ENCODE results near the gene OPRM1.

OPRM1 gene

GRCh38 chr6:154086510-154086909 lies 47.5 kb downstream of the OPRM1 start:
- no peak for DNase-seq

GRCh38 chr6:154092326-154092962 lies 53.4 kb downstream of the OPRM1 start:
- no peak for DNase-seq

- DNase-seq: no peak
Observed at GRCh38 chr6:154093231-154094044, 54.4 kb downstream of the OPRM1 start.

- DNase-seq: no peak
Observed at GRCh38 chr6:154095571-154095970, 56.5 kb downstream of the OPRM1 start.

- DNase-seq: no peak
Observed at GRCh38 chr6:154096316-154096715, 57.3 kb downstream of the OPRM1 start.

- no peak for DNase-seq
Observed at GRCh38 chr6:154096834-154097233, 57.8 kb downstream of the OPRM1 start.

- DNase-seq: no peak
Observed at GRCh38 chr6:154099211-154099610, 60.2 kb downstream of the OPRM1 start.

- DNase-seq: no peak
Observed at GRCh38 chr6:154106251-154106650, 67.2 kb downstream of the OPRM1 start.

- DNase-seq: no peak
Observed at GRCh38 chr6:154111025-154111424, 72.0 kb downstream of the OPRM1 start.

- no peak for DNase-seq
Observed at GRCh38 chr6:154112181-154112809, 73.3 kb downstream of the OPRM1 start.

- no peak for DNase-seq
Observed at GRCh38 chr6:154113392-154113791, 74.4 kb downstream of the OPRM1 start.

- DNase-seq: no peak
Observed at GRCh38 chr6:154117485-154117884, 78.4 kb downstream of the OPRM1 start.

GRCh38 chr6:154122195-154122925 lies 83.3 kb downstream of the OPRM1 start:
- no peak for DNase-seq

- DNase-seq: no peak
Observed at GRCh38 chr6:154123155-154123956, 84.3 kb downstream of the OPRM1 start.

GRCh38 chr6:154125421-154125820 lies 86.4 kb downstream of the OPRM1 start:
- no peak for DNase-seq

GRCh38 chr6:154127657-154128056 lies 88.6 kb downstream of the OPRM1 start:
- DNase-seq: peak; percentile 33

- DNase-seq: no peak
Observed at GRCh38 chr6:154134471-154135147, 95.6 kb downstream of the OPRM1 start.

- DNase-seq: no peak
Observed at GRCh38 chr6:154138793-154139192, 99.8 kb downstream of the OPRM1 start.

GRCh38 chr6:154139892-154140291 lies 100.9 kb downstream of the OPRM1 start:
- no peak for DNase-seq

- no peak for DNase-seq
Observed at GRCh38 chr6:154140743-154141142, 101.7 kb downstream of the OPRM1 start.

GRCh38 chr6:154143753-154144152 lies 104.7 kb downstream of the OPRM1 start:
- DNase-seq: no peak

All from NCI-H1417 treated with DMSO at 0.1 percent for 48 hours (cell line).